Smooth muscle cell (in vitro differentiated cells): ENCODE data around the gene PROSER2. TPM values are rescaled to one million over a fixed set of nuclear protein-coding genes. Genes with fewer than 3 reads are reported as not detected.

Experiments used
- DNase-seq: peaks from one replicate; lab custom pipeline; 2025; ENCODE audit not compliant: unreplicated experiment; lab: John Stamatoyannopoulos, UW
- H2AFZ ChIP-seq: fragments of 200-600 bp; sonication (generic); 2 replicates; pipeline ENCODE4 v1.6.0; 2016; ENCODE audit warnings: antibody characterized with exemption, low read depth, mild to moderate bottlenecking
- H3F3A ChIP-seq: fragments of 200-600 bp; sonication (generic); 2 replicates; pipeline ENCODE4 v1.6.0; 2017; ENCODE audit warnings: antibody characterized with exemption, low read depth
- H3K27ac ChIP-seq: fragments of 200-600 bp; sonication (generic); 2 replicates; pipeline ENCODE4 v1.5.1; 2016; ENCODE audit warnings: low read depth, mild to moderate bottlenecking
- H3K27me3 ChIP-seq: fragments of 200-600 bp; sonication (generic); 2 replicates; pipeline ENCODE4 v1.6.1; 2016; ENCODE audit warnings: low read depth, mild to moderate bottlenecking
- H3K36me3 ChIP-seq: fragments of 200-600 bp; sonication (generic); 2 replicates; pipeline ENCODE4 v1.5.1; 2016; ENCODE audit warnings: low read depth
- H3K4me1 ChIP-seq: fragments of 200-600 bp; sonication (generic); 2 replicates; pipeline ENCODE4 v1.5.1; 2016; ENCODE audit warnings: low read depth
- H3K4me2 ChIP-seq: fragments of 200-600 bp; sonication (generic); 2 replicates; pipeline ENCODE4 v1.6.0; 2016; ENCODE audit warnings: mild to moderate bottlenecking
- H3K4me3 ChIP-seq: fragments of 200-600 bp; sonication (generic); 2 replicates; pipeline ENCODE4 v1.5.1; 2016; ENCODE audit warnings: mild to moderate bottlenecking
- H3K79me2 ChIP-seq: fragments of 200-600 bp; sonication (generic); 2 replicates; pipeline ENCODE4 v1.6.0; 2016; ENCODE audit warnings: low read depth, mild to moderate bottlenecking
- H3K9ac ChIP-seq: fragments of 200-600 bp; sonication (generic); 2 replicates; pipeline ENCODE4 v1.6.0; 2016; ENCODE audit warnings: low read depth
- H3K9me3 ChIP-seq: fragments of 200-600 bp; sonication (generic); replicated peaks from 2 replicates; pipeline ENCODE4 v1.5.1; 2016; ENCODE audit warnings: low read depth
- H4K20me1 ChIP-seq: fragments of 200-600 bp; sonication (generic); 2 replicates; pipeline ENCODE4 v1.6.0; 2016; ENCODE audit warnings: low read depth
- CTCF ChIP-seq: fragments of 200-600 bp; sonication (generic); IDR thresholded peaks from 2 replicates; pipeline ENCODE4 v1.5.1; 2017; ENCODE audit warnings: borderline replicate concordance, mild to moderate bottlenecking, antibody characterized with exemption; ENCODE audit not compliant: insufficient read depth, poor library complexity, severe bottlenecking
- WGBS: methylation state at CpG from one replicate; pipeline ENCODE4 v1.1.7; 2016; ENCODE audit warnings: low lambda C conversion rate; 5-methylcytosine and 5-hydroxymethylcytosine counted together
- polyA plus RNA-seq: library from polyadenylated mRNA; unstranded; fragments of >200 nt; fragmentation: Nextera tagmentation; extraction: Ambion mirVana; gene quantifications from 2 replicates; pipeline ENCODE4 v1.2.1, GENCODE V29; 2016
- total RNA-seq: library from RNA; depleted of rRNA; stranded (reverse); fragments of >200 nt; gene quantifications from 2 replicates; pipeline ENCODE4 v1.2.3, GENCODE V29; 2014

PROSER2 gene
- total and polyA plus RNA-seq, 2 experiments from 2014 or later, result 4.9 to 8.2 TPM

DNA sequence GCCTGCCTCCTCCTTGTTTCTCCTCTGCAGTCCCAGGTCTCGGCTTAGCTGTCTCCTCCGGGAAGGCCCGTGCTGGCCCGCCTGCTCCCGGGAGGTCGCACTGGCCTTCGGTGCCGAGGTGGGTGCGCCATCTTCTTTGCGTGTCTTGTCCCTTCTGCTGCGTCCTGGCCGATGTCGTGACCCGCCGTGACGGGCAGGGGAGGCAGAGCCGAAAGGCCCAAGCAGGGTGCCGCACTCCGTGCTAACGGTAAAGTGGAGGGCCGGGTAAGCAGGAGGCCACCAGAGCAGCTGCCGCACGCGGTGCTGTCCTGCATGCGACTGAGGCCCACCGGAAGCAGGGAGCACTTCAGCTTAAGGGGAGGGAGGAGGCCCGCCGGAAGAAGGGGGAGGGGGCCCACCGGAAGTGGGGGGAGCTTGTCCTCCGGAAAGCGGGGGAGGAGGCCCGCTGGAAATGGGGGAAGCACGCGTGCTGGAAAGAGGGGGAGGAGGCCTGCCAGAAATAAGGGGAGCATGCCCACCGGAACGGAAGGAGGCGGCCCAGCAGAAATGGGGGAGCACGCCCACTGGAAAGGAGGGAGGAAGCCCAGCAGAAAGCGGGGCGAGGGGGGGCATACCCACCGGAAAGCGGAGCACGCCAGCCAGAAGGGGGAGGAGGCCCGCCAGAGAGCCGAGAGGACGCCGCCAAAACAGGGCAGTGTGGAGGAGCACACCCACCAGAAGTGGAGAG is 71.4 kb downstream of the PROSER2 start:
- Histone ChIP-seq H3K27me3 (no peaks in the 10 kb centered on the region), H4K20me1 (no peaks in the 10 kb centered on the region), H3K79me2 (no peaks in the 10 kb centered on the region), H3F3A (no peaks in the 10 kb centered on the region), H3K27ac (no peak overlapping the region), H3K9me3 (no peaks in the 10 kb centered on the region), H3K36me3 (no peaks in the 10 kb centered on the region), H3K9ac (no peak overlapping the region), H3K4me1 (peaks cover 6% of the 10 kb centered on the region), H3K4me3 (no peak overlapping the region), H3K4me2 (no peak overlapping the region), H2AFZ (no peak overlapping the region)
- 98% methylated on average over 26 of the region's 47 CpGs for WGBS
- DNase-seq, result no peak
- no peak for TF ChIP-seq CTCF

- peaks cover 6% of the 10 kb centered on the region for H3K4me1 ChIP-seq
- H3K36me3 ChIP-seq, result no peaks in the 10 kb centered on the region
- H4K20me1 ChIP-seq, result no peaks in the 10 kb centered on the region
- no peak overlapping the region for H2AFZ ChIP-seq
- H3K4me2 ChIP-seq, result no peak overlapping the region
- 97% methylated on average over 11 of the region's 11 CpGs for WGBS
- H3F3A ChIP-seq, result no peaks in the 10 kb centered on the region
- no peaks in the 10 kb centered on the region for H3K27me3 ChIP-seq
- DNase-seq, result no peak
- H3K4me3 ChIP-seq, result no peak overlapping the region
- H3K9ac ChIP-seq, result no peak overlapping the region
- no peak for TF ChIP-seq CTCF
- no peaks in the 10 kb centered on the region for H3K79me2 ChIP-seq
- H3K9me3 ChIP-seq, result no peaks in the 10 kb centered on the region
- no peak overlapping the region for H3K27ac ChIP-seq
These were observed 71.9 kb downstream of the PROSER2 start for GRCh38 chr10:11895108-11895466.

DNA sequence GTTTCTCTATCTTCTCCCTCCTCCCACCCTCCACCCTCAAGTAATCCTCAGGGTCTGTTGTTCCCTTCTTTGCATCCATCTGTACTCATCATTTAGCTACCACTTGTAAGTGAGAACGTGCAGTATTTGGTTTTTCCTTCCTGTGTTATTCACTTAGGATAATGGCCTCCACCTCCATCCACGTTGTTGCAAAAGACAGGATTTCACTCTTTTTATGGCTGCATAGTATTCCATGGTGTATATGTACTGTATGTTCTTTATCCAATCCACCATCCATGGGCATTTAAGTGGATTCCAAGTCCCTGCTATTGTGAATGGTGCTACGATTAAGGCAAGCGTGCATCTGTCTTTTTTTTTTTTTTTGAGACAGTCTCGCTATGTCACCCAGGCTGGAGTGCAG is 72.4 kb downstream of the PROSER2 start:
- Histone ChIP-seq H3K4me1 (peaks cover 6% of the 10 kb centered on the region), H3F3A (no peaks in the 10 kb centered on the region), H3K9ac (no peak overlapping the region), H3K36me3 (no peaks in the 10 kb centered on the region), H3K79me2 (no peaks in the 10 kb centered on the region), H3K4me3 (no peak overlapping the region), H4K20me1 (no peaks in the 10 kb centered on the region), H3K27ac (no peak overlapping the region), H3K27me3 (no peaks in the 10 kb centered on the region), H3K9me3 (no peaks in the 10 kb centered on the region), H3K4me2 (no peak overlapping the region), H2AFZ (no peak overlapping the region)
- TF ChIP-seq CTCF, result no peak
- no peak for DNase-seq
- WGBS, result 92% methylated on average over 5 of the region's 5 CpGs
